ENCODE measurements around the gene MCRIP2. TPM values are rescaled to one million over a fixed set of nuclear protein-coding genes. Genes with fewer than 3 reads are reported as not detected.

MCRIP2 gene
- total and polyA plus RNA-seq, 2 of the 8 experiments (the other 6 are each of a cell fraction or from before 2014, with no cell fraction given), result 45.4 to 75.5 TPM

DNA sequence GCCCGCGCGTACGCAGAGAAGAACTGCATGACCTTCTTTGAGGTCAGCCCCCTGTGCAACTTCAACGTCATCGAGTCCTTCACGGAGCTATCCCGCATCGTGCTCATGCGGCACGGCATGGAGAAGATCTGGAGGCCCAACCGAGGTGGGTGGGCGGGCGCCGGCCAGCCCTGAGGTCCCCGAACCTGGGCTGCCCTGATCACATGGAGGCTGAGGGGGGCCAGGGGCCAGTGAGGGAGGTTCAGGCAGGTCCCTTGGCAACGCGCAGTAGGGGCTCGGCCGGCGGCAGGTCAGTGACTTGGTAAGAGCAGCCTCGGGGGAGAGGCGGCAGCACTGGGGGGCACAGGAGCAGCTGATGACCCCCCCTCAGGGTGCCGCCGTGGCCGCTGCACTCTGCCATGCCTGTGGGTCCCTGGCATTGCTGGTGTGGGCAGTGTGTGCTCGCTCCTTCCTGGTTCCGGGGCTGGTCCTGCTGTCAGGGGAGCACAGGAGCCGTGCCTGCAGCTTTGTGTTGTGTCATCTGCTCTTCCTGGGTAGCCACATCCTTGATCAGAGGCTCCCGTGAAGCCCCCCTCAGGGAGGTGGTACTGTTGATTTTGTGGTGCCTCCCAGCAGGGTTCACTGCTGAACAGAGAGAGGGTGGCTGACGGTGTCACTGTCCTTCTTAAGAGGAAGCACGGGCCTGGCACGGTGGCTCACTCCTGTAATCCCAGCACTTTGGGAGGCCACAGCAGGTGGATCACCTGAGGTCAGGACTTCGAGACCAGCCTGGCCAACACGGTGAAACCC lies 15.5 kb upstream of the MCRIP2 start (continued):
- TF ChIP-seq RNF2 (IDR thresholded peaks at IDR 0.05; ENCODE audit: borderline replicate concordance, low read depth, low read length, missing control alignments, poor library complexity, severe bottlenecking) (no peak), ZNF274 (IDR thresholded peaks at IDR 0.05; ENCODE audit: borderline replicate concordance, extremely low read depth, low read length) (no peak), CBX8 (IDR thresholded peaks at IDR 0.05; ENCODE audit: borderline replicate concordance, low read depth, low read length) (no peak)
- TF ChIP-seq, protein P1, sequence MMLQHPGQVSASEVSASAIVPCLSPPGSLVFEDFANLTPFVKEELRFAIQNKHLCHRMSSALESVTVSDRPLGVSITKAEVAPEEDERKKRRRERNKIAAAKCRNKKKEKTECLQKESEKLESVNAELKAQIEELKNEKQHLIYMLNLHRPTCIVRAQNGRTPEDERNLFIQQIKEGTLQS (IDR thresholded peaks at IDR 0.05; ENCODE audit: insufficient read depth, low read depth, low read length), result no peak

Data from H1 (cell line).